Suprapubic skin (tissue), 3 donors: ENCODE results near the gene YPEL2.

Source experiments
- POLR2AphosphoS5 ChIP-seq, 3 donors: sonication (generic); formaldehyde crosslinking; IDR thresholded peaks; one replicate each; pipeline ENCODE4 v1.6.1; 2017; ENCODE audit warnings: antibody characterized with exemption in 3 of 3
- TF ChIP-seq, protein P1 (sequence below), 2 donors: fragments of 200-600 bp in 1 of 2; fragments of 450-650 bp in 1 of 2; sonication (generic) in 1 of 2; IDR thresholded peaks; one replicate each; pipeline ENCODE4 v1.5.1; 2016 to 2019; ENCODE audit warnings: antibody characterized with exemption in 2 of 2, mild to moderate bottlenecking in 1 of 2, moderate library complexity in 1 of 2

- no peak for TF ChIP-seq POLR2AphosphoS5 (IDR thresholded peaks at IDR 0.05)
- TF ChIP-seq, protein P1, sequence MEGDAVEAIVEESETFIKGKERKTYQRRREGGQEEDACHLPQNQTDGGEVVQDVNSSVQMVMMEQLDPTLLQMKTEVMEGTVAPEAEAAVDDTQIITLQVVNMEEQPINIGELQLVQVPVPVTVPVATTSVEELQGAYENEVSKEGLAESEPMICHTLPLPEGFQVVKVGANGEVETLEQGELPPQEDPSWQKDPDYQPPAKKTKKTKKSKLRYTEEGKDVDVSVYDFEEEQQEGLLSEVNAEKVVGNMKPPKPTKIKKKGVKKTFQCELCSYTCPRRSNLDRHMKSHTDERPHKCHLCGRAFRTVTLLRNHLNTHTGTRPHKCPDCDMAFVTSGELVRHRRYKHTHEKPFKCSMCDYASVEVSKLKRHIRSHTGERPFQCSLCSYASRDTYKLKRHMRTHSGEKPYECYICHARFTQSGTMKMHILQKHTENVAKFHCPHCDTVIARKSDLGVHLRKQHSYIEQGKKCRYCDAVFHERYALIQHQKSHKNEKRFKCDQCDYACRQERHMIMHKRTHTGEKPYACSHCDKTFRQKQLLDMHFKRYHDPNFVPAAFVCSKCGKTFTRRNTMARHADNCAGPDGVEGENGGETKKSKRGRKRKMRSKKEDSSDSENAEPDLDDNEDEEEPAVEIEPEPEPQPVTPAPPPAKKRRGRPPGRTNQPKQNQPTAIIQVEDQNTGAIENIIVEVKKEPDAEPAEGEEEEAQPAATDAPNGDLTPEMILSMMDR (IDR thresholded peaks at IDR 0.05), result no peak
These were observed 15.6 kb upstream of the YPEL2 start for GRCh38 chr17:59315866-59316265.
